ENCODE data around the gene SENP7.
"Not testable (repeated sequence)": the region's sequence is repeated elsewhere in the genome, so short reads cannot be mapped to it uniquely, and the experiment has no call there.

The SENP7 gene

DNA sequence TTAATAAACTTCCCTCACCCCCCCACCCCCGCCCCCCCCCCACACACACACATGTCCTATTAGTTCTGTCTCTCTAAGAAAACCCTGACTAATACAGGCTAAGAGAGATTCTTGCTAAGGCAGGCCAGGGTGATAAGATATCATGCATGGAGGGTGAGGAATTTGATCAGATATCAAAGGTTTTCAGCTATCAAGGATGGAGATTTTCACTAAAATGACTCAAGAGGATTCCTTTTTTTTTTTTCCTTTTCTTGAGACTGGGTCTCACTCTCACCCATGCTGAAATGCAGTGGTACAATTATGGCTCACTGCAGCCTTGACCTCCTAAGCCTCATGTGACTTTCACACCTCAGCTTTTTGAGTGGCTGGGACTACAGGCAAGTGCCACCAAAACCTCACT, 14.9 kb upstream of the SENP7 start:
- DNase-seq (ENCODE audit: low spot score), result no peak

DNA sequence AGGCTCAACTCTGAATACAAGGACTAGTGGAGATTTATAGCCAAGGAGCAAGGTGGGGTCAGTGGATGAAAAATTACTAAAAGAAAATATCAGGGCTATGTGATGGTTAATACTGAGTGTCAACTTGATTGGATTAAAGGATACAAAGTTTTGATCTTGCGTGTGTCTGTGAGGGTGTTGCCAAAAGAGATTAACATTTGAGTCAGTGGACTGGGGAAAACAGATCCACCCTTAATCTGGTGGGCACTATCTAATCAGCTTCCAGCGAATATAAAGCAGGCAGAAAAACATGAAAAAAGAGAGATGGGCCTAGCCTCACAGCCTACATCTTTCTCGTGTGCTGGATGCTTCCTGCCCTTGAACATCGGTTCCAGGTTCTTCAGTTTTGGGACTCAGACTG, 14.4 kb upstream of the SENP7 start:
- peak; percentile 44 for DNase-seq (ENCODE audit: low spot score)

DNA sequence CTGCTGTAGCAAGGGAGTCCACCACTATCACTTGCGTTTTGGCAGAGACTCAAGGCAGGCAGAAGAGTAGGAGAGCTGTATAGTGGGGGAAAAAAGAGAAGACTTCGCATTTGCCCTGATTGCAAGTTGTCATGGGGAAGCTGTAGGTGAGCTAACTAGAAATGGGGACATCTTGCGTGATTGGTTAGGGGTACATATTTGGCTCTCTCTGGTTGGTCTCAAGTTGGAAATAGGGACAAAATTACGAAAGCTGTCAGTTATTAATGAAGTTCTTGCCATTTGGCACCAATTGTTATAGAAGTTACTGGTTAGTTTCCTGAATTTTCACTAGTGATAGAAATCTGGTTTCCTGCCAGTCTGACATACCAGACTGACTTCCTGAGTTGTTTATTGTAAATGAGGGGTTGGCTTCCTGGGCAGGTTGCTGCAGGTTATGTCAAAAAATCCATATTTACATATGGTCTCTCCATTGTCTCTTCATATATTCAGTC, 8.2 kb upstream of the SENP7 start:
- DNase-seq (ENCODE audit: low spot score), result no peak

GRCh38 chr3:101519685-101520365, 6.8 kb upstream of the SENP7 start:
- DNase-seq (ENCODE audit: low spot score), result no peak

- DNase-seq (ENCODE audit: low spot score), result no peak
Measured at GRCh38 chr3:101518421-101518871, 5.4 kb upstream of the SENP7 start.

GRCh38 chr3:101513419-101513986, 491 bp upstream of the SENP7 start:
- DNase-seq (ENCODE audit: low spot score), result no peak

DNA sequence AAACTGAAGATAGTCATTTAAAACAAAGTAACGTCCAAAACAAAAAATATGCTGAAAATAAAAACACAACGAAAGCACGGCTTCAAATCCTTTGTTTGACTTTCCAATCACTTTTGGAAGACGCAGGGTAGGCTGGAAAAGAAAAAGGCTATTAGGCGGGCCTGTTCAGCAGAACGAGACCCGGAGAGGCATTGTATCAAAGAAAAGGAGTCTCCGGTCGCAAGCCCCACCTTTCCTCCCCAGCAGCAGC, 691 bp downstream of the SENP7 start:
- DNase-seq (ENCODE audit: low spot score), result no peak

DNA sequence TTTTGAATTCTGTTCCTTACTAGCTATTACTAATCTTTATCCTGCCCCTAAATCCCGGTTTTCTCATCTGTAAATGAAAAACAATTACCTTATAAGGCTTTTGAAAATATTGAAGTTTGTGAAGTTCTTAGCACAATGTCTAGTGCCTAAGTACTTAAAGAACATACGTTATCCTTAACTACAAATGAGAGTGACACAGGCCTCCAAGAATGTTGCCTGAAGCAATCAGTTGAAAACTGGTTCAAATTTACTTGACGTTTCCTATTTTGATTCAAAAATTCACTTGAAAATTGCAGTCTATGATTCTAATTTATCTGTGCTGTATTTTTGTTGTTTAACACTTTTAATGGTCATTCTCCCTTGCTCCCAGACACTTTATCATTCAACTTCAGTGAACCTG, 3.2 kb downstream of the SENP7 start:
- no peak for DNase-seq (ENCODE audit: low spot score)

GRCh38 chr3:101509281-101509680, 3.7 kb downstream of the SENP7 start:
- DNase-seq (ENCODE audit: low spot score), result no peak

- DNase-seq (ENCODE audit: low spot score), result no peak
Measured at GRCh38 chr3:101501783-101502182, 11.2 kb downstream of the SENP7 start.

- no peak for DNase-seq (ENCODE audit: low spot score)
Measured at GRCh38 chr3:101500208-101500607, 12.8 kb downstream of the SENP7 start.

DNA sequence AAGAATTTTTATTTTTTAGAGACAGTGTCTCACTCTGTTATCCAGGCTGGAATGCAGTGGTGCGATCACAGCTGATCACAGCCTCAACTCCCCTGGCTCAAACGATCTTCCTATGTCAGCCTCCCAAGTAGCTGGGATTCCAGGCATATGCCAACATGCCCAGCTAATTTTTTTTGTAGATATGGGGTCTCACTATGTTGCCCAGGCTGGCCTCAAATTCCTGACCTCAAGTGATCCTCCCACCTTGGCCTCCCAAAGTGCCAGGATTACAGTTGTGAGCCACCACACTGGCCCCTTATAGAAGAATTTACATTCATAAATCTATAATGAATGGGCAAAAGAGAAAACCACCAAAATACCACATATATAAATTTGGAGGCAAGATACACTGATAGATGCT, 15.2 kb downstream of the SENP7 start:
- DNase-seq (ENCODE audit: low spot score), result no peak

- no peak for DNase-seq (ENCODE audit: low spot score)
Measured at GRCh38 chr3:101495552-101495951, 17.5 kb downstream of the SENP7 start.

DNA sequence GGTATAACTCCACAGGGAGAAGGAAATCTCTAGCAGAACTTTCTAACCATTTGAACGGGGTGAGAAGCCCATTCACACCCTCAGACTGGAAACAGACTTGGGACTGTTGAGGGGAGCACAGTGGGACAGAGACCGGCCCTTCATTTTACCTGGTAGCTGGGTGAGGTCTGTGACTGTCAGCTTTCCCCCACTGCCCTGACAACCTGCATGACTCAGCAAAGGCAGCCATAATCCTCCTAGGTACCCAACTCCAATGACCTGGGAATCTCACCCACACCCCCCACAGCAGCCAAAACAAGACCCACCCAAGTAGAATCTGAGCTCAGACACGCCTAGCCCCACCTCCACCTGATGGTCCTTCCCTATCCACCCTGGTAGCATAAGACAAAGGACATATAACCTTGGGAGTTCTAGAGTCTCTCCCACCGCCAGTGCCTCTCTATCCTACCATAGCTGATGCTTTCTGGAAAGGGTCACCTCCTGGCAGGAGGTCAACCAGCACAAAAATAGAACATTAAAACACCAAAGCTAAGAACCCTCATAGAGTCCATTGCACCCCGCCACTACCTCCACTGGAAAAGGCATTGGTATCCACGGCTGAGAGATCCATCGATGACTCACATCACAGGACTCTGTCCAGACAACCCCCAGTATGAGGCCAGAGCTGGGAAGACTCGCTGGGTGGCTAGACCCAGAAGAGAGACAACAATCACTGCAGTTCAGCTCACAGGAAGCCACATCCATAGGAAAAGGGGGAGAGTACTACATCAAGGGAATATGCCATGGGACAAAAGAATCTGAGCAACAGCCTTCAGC, 28.0 kb downstream of the SENP7 start:
- DNase-seq (ENCODE audit: low spot score), result no peak

DNA sequence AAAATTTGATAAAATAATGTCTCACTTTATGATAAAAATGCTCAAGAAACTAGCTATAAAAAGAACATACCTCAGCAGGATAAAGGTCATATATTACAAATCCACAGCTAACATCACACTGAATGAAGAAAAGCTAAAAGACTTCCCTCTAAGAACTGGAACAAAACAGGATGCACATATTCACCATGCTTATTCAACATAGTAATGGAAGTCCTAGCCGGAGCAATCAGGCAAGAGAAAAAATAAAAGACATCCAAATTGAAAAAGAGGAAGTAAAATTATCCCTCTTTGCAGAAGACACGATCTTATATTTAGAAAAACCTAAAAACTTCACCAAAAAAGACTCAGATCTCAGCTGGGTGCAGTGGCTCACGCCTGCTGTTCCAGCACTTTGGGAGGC, 34.0 kb downstream of the SENP7 start:
- DNase-seq (ENCODE audit: low spot score), result no peak

GRCh38 chr3:101474841-101475552, 38.0 kb downstream of the SENP7 start:
- not testable (repeated sequence) for DNase-seq (ENCODE audit: low spot score)

DNA sequence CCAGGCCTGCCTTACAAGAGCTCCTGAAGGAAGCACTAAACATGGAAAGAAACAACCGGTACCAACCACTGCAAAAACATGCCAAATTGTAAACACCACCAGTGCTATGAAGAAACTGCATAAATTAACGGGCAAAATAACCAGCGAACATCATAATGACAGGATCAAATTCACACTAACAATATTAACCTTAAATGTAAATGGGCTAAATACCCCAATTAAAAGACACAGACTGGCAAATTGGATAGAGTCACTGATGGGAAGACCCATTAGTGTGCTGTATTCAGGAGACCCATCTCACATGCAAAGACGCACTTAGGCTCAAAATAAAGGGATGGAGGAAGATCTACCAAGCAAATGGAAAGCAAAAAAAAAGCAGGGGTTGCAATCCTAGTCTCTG, 44.3 kb downstream of the SENP7 start:
- not testable (repeated sequence) for DNase-seq (ENCODE audit: low spot score)

- DNase-seq (ENCODE audit: low spot score), result not testable (repeated sequence)
Measured at GRCh38 chr3:101467310-101467663, 45.7 kb downstream of the SENP7 start.

DNA sequence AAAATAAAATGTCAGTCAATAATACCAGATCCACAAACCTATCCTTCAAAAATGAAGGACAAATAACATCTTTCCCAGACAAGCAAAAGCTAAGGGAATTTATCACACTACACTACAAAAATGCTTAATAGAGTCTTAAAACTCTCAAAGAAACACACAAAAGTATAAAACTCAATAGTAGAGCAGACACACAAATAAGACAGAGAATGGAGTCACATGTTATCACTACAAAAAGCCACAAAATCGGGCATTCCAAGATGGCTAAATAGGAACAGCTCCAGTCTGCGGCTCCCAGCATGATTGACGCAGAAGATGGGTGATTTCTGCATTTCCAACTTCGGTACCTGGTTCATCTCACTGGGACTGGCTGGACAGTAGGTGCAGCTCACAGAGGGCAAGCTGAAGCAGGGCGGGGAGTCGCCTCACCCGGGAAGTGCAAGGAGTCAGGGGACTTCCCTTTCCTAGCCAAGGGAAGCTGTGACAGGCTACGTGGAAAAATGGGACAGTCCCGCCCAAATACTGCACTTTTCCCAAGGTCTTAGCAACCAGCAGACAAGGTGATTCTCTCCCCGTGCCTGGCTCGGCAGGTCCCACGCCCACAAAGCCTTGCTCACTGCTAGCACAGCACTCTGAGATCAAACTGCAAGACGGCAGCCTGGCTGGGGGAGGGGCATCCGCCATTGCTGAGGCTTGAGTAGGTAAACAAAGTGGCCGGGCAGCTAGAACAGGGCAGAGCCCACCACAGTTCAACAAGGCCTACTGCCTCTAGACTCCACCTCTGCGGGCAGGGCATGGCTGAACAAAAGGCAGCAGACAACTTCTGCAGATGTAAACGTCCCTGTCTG, 46.3 kb downstream of the SENP7 start:
- DNase-seq (ENCODE audit: low spot score), result no peak

DNA sequence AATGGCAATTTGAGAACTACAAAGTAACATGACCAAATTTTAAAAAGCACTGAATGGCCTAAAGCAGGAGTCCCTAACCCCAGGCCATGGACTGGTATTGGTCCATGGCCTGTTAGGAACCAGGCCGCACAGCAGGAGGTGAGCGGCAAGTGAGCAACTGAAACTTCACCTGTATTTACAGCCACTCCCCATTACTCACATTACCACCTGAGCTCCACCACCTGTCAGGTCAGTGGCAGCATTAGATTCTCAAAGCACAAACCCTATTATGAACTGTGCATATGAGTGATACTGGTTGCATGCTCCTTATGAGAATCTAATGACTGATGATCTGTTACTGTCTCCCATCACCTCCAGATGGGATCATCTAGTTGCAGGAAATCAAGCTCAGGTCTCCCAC, 48.8 kb downstream of the SENP7 start:
- DNase-seq (ENCODE audit: low spot score), result no peak

- DNase-seq (ENCODE audit: low spot score), result no peak
Measured at GRCh38 chr3:101461451-101461850, 51.6 kb downstream of the SENP7 start.

- DNase-seq (ENCODE audit: low spot score), result no peak
Measured at GRCh38 chr3:101458387-101458786, 54.6 kb downstream of the SENP7 start.

Data from hematopoietic multipotent progenitor cell treated with erythropoietin and hydrocortisone succinate and interleukin-3 and kit ligand, for 15 days (in vitro differentiated cells).